Memory B cell (primary cell): ENCODE results near the gene CPSF3.

Source experiments
- ATAC-seq: fragments of 150-1000 bp; cut with Tn5 transposase; 2 replicates; pipeline ENCODE4 v1.10.0; 2021; ENCODE audit warnings: low read depth, mild to moderate bottlenecking, moderate library complexity
- DNase-seq, 2 donors: peaks; one replicate each; pipeline ENCODE4 v3.0.0; 2022; ENCODE audit warnings: low spot score in 2 of 2
- H3K27ac Mint-ChIP-seq: one replicate; pipeline ENCODE4 v1.8.0; 2022; ENCODE audit warnings: mild to moderate bottlenecking, moderate library complexity, mixed read lengths
- H3K27me3 Mint-ChIP-seq: one replicate; pipeline ENCODE4 v1.8.0; 2022; ENCODE audit warnings: mixed read lengths
- H3K36me3 Mint-ChIP-seq: one replicate; pipeline ENCODE4 v1.8.0; 2022; ENCODE audit warnings: mild to moderate bottlenecking, mixed read lengths
- H3K4me1 Mint-ChIP-seq: one replicate; pipeline ENCODE4 v1.8.0; 2022; ENCODE audit warnings: mixed read lengths
- H3K4me3 Mint-ChIP-seq: one replicate; pipeline ENCODE4 v1.8.0; 2022; ENCODE audit warnings: mild to moderate bottlenecking, moderate library complexity, mixed read lengths
- H3K9me3 Mint-ChIP-seq: one replicate; pipeline ENCODE4 v1.8.0; 2022; ENCODE audit warnings: mixed read lengths

Gene CPSF3

DNA sequence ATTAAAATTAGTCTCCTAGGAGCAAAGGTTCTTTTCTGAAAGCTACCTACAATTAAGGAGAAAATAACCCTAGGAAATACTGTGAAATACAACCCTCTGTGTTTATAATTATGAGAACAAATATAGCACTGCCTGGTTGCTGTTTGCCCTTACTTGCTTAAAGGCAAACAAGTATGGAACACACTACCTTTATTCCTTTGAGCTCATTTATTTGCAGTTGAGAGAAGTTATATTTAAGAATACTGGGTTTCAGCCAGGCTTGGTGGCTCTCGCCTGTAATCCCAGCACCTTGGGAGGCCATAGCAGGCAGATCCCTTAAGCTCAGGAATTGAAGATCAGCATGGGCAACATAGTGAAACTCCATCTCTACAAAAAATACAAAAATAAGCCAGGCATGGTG, 27.8 kb downstream of the CPSF3 start:
- Mint-ChIP-seq H3K4me1 (no peaks in the 10 kb centered on the region), H3K27me3 (no peaks in the 10 kb centered on the region), H3K4me3 (no peak overlapping the region), H3K36me3 (peaks cover 22% of the 10 kb centered on the region), H3K9me3 (no peaks in the 10 kb centered on the region), H3K27ac (no peak overlapping the region)
- DNase-seq (no peak), ATAC-seq (no peak)

DNA sequence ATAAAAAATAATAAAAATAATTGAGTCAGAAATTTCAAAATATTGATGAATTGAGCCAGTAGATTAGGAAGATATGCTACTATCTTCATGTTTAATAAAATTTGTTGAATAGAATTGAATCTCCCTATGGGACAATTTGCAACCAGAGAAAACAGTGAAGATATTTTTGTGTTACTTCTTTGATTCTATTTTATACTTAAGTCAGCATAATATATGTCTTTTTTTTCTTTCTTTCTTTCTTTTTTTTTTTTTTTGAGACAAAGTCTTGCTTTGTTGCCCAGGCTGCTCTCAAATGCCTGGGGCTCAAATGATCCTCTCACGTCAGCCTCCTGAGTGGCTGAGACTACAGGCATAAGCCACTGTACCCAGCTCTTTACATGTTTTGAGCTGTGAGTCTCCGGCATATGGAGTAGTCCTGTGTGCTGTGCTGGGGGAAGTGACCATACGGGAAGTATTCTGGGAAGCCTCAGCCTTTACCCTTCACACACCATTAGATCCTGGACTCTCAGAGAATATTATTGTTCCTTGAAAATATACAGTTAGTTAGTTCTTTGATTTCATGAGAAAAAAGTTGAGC, 37.1 kb downstream of the CPSF3 start:
- H3K4me3 Mint-ChIP-seq, result no peak overlapping the region
- H3K4me1 Mint-ChIP-seq, result peaks cover 4% of the 10 kb centered on the region
- H3K36me3 Mint-ChIP-seq, result peaks cover 12% of the 10 kb centered on the region
- DNase-seq (no peak), ATAC-seq (no peak)
- peak overlapping the region; percentile 67 for H3K27ac Mint-ChIP-seq
- H3K27me3 Mint-ChIP-seq, result no peaks in the 10 kb centered on the region
- H3K9me3 Mint-ChIP-seq, result no peaks in the 10 kb centered on the region

DNA sequence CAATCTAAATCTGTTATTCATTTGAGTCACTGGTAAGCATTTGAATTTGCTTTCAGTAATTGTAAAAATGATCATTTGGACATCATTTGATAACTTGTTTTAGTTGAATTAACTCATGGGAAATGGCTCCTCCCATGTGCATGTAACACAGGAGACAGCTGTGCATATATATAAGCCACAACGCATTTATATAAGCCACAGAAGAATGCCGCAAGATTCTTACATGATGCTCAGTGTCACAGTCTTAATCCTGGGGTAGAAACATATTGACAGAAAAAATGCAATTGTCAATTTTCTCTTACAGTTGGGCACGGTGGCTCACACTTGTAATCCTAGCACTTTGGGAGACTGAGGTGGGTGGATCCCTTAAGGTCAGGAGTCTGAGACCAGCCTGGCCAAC, 37.6 kb downstream of the CPSF3 start:
- DNase-seq (no peak), ATAC-seq (no peak)
- Mint-ChIP-seq H3K4me1 (peaks cover 4% of the 10 kb centered on the region), H3K27ac (no peak overlapping the region), H3K9me3 (no peaks in the 10 kb centered on the region), H3K36me3 (peaks cover 14% of the 10 kb centered on the region), H3K27me3 (no peaks in the 10 kb centered on the region), H3K4me3 (no peak overlapping the region)

DNA sequence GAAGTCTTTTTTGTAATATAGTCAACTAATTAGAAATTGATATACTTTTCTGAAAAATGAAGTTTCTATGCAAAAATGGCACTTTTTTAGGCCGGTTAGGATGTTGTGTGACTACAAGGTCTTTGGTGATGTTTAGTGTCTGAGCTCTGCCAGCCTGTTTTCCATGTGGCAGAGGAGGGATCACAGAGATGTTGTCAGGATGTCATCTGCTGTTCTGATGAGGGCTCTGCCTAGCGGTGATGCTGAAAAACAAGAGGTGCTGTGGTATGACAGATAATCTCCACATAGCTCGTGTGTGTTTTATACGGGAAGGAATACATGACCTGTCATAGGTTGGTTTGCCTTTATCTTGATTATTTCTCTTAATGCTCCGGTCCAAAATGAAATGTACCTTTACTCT, 38.9 kb downstream of the CPSF3 start:
- no peak overlapping the region for H3K4me3 Mint-ChIP-seq
- peaks cover 16% of the 10 kb centered on the region for H3K36me3 Mint-ChIP-seq
- H3K27ac Mint-ChIP-seq, result peak overlapping the region; percentile 20
- H3K4me1 Mint-ChIP-seq, result peaks cover 4% of the 10 kb centered on the region
- no peaks in the 10 kb centered on the region for H3K9me3 Mint-ChIP-seq
- no peak for ATAC-seq
- no peak for DNase-seq
- no peaks in the 10 kb centered on the region for H3K27me3 Mint-ChIP-seq

DNA sequence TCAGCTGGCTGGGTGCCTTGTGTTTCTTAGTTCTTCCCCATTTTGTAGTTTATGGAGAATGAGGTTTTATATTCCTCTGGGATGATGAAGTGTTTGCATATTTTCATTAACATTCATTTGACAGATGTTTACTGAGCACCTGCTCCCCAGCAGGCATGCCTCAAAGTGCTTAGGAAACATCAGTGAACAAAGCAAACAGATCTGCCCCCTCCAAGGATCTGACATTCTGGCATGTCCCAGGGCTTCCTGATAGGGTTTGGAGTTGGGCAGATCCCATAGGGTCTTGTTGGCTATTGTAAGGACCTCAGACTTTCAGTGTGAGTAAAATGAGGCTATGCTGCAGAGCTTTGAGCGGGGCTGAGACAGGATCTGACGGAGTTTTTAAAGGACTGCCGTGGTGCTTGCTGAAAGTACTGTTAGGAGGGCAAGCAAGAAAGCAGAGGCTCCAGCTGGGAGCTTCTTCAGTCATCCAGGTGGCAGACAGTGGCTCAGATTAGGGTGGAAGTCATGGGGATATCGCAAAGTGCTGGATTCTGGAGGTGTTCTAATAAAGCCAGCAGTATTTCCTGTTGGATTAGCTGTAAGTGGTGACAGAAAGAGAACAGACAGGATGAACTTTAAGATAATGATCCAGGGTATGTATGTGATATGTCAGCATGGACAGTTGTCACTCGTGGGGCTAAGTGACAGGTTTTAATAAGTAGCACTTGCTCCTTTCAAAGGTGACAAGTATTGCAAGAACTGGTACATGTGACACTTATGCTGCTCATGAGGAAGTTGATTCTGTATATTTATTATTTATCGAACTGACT, 39.6 kb downstream of the CPSF3 start:
- H3K27me3 Mint-ChIP-seq, result no peaks in the 10 kb centered on the region
- no peak for ATAC-seq
- no peak for DNase-seq
- no peak overlapping the region for H3K4me3 Mint-ChIP-seq
- H3K36me3 Mint-ChIP-seq, result peaks cover 16% of the 10 kb centered on the region
- H3K4me1 Mint-ChIP-seq, result peaks cover 4% of the 10 kb centered on the region
- no peaks in the 10 kb centered on the region for H3K9me3 Mint-ChIP-seq
- no peak overlapping the region for H3K27ac Mint-ChIP-seq

DNA sequence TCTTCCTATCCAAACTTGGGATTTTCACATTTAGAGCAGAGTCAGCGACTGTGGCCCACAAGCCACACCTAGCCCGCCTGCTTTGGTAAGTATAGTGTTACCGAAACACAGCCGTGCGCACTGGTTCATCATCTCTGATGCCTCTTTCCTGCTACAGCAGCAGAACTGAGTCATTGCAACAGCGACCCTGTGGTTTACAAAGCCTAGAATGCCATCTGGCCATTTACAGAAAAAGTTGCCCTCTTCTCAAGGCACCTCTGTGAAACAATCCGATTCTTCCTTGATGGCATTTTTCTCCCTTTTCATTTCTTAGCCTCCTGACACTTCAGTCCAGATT, 40.2 kb downstream of the CPSF3 start:
- Mint-ChIP-seq H3K9me3 (no peaks in the 10 kb centered on the region), H3K36me3 (peaks cover 16% of the 10 kb centered on the region), H3K4me3 (no peak overlapping the region), H3K4me1 (peaks cover 4% of the 10 kb centered on the region), H3K27me3 (no peaks in the 10 kb centered on the region), H3K27ac (peak overlapping the region; percentile 51)
- no peak for ATAC-seq
- no peak for DNase-seq

DNA sequence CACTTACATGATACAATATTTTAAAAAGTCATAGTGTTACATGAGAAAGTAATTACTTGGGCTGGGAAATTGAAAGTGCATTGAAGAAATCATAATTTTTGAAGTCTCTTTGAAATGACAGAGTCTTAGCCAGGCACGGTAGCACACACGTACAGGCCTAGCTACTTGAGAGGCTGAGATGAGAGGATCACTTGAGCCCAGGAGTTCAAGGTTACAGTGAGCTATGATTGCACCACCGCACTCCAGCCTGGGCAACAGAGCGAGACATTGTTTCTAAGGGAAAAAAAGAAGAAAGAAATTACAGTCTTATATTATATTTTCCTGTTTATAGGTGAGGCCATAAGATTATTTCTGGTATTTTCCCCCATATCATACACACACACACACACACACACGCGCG, 41.7 kb downstream of the CPSF3 start:
- Mint-ChIP-seq H3K9me3 (no peaks in the 10 kb centered on the region), H3K36me3 (peaks cover 13% of the 10 kb centered on the region), H3K4me3 (no peak overlapping the region), H3K4me1 (peaks cover 4% of the 10 kb centered on the region), H3K27me3 (no peaks in the 10 kb centered on the region), H3K27ac (no peak overlapping the region)
- DNase-seq (no peak), ATAC-seq (no peak)

DNA sequence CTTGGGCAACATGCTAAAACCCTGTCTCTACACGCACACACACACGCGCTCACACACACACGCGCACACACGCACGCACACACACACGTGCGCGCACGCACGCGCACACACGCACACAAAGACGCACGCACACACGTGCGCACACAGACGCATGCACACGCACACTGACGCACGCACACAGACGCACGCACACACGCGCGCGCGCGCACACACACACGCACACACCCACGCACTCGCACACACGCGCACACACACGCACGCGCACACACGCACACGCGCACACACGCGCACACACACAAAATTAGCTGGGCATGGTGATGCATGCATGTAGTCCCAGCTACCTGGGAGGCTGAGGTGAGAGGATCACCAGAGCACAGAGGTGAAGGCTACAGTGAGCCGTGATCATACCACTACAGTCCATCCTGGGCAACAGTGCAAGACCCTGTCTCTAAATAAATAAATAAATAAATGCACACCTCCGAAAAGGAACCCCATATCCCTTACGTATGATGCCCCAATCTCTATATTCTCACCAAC, 42.8 kb downstream of the CPSF3 start:
- Mint-ChIP-seq H3K36me3 (peaks cover 10% of the 10 kb centered on the region), H3K27ac (no peak overlapping the region), H3K27me3 (no peaks in the 10 kb centered on the region), H3K9me3 (no peaks in the 10 kb centered on the region), H3K4me3 (no peak overlapping the region), H3K4me1 (peaks cover 4% of the 10 kb centered on the region)
- no peak for DNase-seq
- no peak for ATAC-seq

DNA sequence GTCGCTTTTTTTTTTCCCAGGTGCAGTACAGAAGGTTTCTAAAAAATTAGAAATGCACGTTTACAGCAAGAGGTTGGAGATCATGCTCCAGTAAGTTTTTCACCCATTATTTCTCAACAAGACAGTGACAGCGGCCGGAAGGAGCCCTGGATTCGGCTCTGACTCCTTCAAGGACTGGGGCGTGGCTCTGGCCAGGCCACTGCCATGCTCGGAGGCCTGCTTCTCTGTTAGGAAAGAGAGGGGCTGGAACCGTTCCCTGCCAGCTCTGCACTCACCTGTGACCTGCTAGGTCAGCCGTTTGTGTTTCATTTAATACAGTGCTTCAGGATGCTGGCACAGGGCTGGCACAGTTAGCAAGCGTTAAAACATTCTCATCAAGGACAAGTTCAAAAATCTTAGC, 44.2 kb downstream of the CPSF3 start:
- H3K27ac Mint-ChIP-seq, result no peak overlapping the region
- H3K27me3 Mint-ChIP-seq, result no peaks in the 10 kb centered on the region
- no peaks in the 10 kb centered on the region for H3K9me3 Mint-ChIP-seq
- DNase-seq (no peak), ATAC-seq (no peak)
- peaks cover 3% of the 10 kb centered on the region for H3K4me1 Mint-ChIP-seq
- no peak overlapping the region for H3K4me3 Mint-ChIP-seq
- peaks cover 10% of the 10 kb centered on the region for H3K36me3 Mint-ChIP-seq

DNA sequence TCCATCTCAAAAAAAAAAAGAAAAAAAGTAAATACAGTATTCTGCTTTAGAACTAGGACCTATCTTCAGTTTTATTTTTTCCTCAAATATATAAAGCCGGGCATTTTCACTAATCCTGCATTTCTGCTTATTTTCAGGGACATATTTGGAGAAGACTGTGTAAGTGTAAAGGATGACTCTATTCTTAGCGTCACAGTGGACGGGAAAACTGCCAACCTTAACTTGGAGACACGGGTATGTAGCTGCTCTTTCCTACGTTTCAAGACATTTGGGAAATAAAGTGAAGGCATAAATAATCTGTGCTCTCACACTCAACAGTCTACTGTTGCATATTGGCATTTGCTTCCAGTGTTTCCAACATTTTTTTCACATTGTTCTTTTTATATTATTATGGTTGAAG, 47.8 kb downstream of the CPSF3 start:
- Mint-ChIP-seq H3K27me3 (no peaks in the 10 kb centered on the region), H3K4me1 (peaks cover 6% of the 10 kb centered on the region), H3K27ac (no peak overlapping the region), H3K4me3 (no peak overlapping the region), H3K9me3 (no peaks in the 10 kb centered on the region), H3K36me3 (peaks cover 6% of the 10 kb centered on the region)
- DNase-seq (no peak), ATAC-seq (no peak)

DNA sequence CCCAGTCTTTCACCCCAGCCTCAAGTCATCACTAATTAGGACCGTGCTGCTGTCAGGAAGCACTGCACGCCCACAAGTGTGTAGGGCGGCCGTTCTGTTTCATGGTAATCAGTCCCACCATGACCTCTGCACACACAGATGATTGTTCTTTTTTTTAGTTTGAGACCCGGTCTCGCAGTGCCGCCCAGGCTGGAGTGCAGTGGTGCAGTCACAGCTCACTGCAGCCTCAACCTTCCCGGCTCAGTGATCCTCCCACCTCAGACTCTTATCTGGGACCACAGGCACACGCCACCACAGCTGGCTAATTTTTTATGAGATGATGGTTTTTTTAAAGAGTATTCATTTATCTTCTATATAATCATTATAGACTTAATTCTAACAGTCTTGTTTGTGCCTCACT, 49.1 kb downstream of the CPSF3 start:
- no peak overlapping the region for H3K4me3 Mint-ChIP-seq
- H3K27ac Mint-ChIP-seq, result peak overlapping the region; percentile 55

DNA sequence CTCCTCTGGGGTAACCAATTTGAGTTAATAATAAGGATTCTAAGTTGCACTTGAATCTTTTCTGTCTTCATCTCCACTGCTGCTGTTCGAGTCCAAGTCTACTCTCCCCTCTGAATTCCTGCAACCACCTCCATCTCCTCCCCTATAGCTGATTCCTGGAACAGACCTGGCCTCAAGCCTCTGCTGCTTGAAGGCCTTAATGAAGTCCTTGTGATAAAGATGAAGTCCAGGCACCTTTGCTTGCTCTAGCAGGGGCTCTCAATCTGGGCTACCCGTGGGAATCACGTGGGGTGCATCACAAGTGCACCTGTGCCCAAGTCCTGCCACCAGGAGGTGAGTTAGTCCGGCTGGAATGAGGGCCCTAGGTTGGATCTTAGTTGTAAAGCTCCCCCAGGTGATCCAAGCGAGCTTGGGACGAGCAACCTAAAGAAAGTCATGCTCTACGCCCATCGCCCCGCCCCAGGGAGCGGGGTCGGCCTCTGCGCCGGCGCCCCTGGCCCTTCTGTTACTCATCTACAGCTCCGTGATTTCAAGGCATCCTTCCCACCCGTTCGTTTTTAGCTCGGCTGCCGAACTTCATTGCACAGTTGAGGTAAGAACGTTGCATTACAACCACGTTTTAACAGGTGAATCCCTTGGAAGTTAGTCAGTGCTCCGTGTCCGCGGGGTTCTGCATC, 50.0 kb downstream of the CPSF3 start:
- DNase-seq (peak in 1 of 2 donors; percentile 19), ATAC-seq (peak; percentile 17)
- Mint-ChIP-seq H3K4me3 (peak overlapping the region; percentile 80), H3K4me1 (peaks cover 15% of the 10 kb centered on the region), H3K27ac (peak overlapping the region; percentile 55), H3K9me3 (no peaks in the 10 kb centered on the region), H3K36me3 (peaks cover 4% of the 10 kb centered on the region), H3K27me3 (no peaks in the 10 kb centered on the region)

More for the DNA sequence above, 49.1 kb downstream of the CPSF3 start:
- H3K27me3 Mint-ChIP-seq, result no peaks in the 10 kb centered on the region
- peaks cover 14% of the 10 kb centered on the region for H3K4me1 Mint-ChIP-seq
- H3K9me3 Mint-ChIP-seq, result no peaks in the 10 kb centered on the region
- H3K36me3 Mint-ChIP-seq, result peaks cover 3% of the 10 kb centered on the region
- no peak for ATAC-seq
- no peak for DNase-seq

DNA sequence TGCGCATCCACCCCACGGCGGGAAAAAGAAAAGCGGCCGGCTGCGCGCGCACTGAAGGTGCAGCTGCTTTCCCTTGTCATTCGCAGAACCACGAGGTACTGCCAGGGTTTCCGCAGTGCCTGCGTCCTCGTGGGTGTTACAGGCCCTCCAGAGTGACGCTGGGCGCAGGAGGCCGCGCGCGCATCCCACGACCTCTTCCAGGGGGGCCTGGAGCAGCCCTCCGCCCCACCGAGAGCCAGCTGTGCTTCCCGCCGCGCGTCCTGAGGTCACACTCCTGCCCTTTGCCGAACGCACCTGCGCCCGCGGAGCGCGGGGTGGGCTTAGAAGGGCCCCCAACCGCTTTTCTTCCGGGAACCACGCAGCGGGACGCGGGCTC, 50.5 kb downstream of the CPSF3 start:
- DNase-seq, result peak in 1 of 2 donors; percentile 55
- H3K4me3 Mint-ChIP-seq, result peak overlapping the region; percentile 80
- no peaks in the 10 kb centered on the region for H3K27me3 Mint-ChIP-seq
- H3K4me1 Mint-ChIP-seq, result peaks cover 20% of the 10 kb centered on the region
- no peaks in the 10 kb centered on the region for H3K9me3 Mint-ChIP-seq
- ATAC-seq, result peak; percentile 65
- peaks cover 6% of the 10 kb centered on the region for H3K36me3 Mint-ChIP-seq
- H3K27ac Mint-ChIP-seq, result peak overlapping the region; percentile 55

DNA sequence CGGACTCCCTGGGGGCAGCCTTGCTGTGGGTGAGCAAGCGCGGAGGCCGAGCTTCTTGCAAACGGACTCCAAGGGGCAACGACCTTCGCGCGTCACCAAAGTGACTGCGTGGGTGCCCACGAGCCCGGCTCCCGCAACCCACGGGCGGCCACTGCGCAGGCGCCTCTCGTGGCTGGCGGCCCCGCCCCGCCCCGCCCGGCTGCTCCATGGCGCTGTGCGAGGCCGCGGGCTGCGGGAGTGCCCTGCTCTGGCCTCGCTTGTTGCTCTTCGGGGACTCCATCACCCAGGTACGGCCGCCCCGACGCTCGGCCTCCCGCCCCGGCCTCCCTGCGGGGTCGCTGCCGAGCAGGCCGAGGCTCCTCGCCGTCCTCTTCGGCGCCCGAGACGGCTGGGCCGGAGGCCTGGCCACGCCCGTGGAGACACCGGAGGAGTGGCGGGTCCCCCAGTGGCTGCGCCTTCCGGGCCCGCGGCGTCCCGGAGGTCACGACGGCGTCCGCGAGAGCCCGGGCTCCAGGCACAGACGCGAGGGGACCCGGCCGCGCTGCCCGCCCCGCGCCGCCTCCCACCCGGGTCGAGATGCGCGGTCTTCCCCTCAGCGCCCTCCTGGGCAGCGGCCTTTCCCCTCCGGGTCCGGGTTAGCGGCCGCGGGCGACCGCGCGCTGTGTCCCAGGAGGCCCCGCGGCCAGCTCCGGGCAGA, 51.1 kb downstream of the CPSF3 start, which contains the start of gene IAH1:
Gene IAH1 (plus strand): TSS at position 191 of the 697 bp plus-strand sequence. CDS start 16 bp downstream, at position 207.
- Mint-ChIP-seq H3K4me3 (peak within 1 kb of the TSS; percentile 80), H3K4me1 (peaks cover 25% of the 10 kb centered on the region), H3K9me3 (no peaks in the 10 kb centered on the region), H3K36me3 (peaks cover 9% of the 10 kb centered on the region), H3K27me3 (no peaks in the 10 kb centered on the region), H3K27ac (peak within 1 kb of the TSS; percentile 55)
- DNase-seq (peak; percentile 55 to 66), ATAC-seq (peak; percentile 81)
